Panc1 (cell line): ENCODE results near the gene CHRD. TPM values are rescaled to one million over a fixed set of nuclear protein-coding genes. Genes with fewer than 3 reads are reported as not detected.
A peak's percentile ranks its signal among the peaks of the same experiment; 100 is the strongest.

Experiments used
- ATAC-seq: fragments of 200-7000 bp; cut with Tn5 transposase; 2 replicates; pipeline ENCODE4 v1.9.1; 2020; ENCODE audit warnings: mild to moderate bottlenecking, moderate library complexity
- BruUV-seq: library from RNA; stranded (reverse); fragments of 400-500 nt; replicated peaks from 2 replicates; lab custom pipeline; 2021; lab: Mats Ljungman, UMichigan
- CTCF ChIA-PET: fragments of 300-600 bp; sonication (Branson Sonifier 250); formaldehyde crosslinking; loops from one replicate; lab custom pipeline; 2022; ENCODE audit warnings: antibody characterized with exemption; lab: Charles Lee
- POLR2A ChIA-PET: fragments of 300-600 bp; sonication (Branson Sonifier 250); formaldehyde crosslinking; loops from one replicate; lab custom pipeline; 2022; ENCODE audit warnings: antibody characterized with exemption; lab: Charles Lee
- DNase-seq: peaks from one replicate; pipeline ENCODE4 v3.0.0-alpha.2; 2010; ENCODE audit warnings: low read depth, low spot score
- H3K27ac ChIP-seq: 2 replicates; pipeline ENCODE4 v1.5.1; 2011; ENCODE audit warnings: mild to moderate bottlenecking, low read length, inconsistent platforms
- H3K27me3 ChIP-seq: fragments of 200-500 bp; sonication (Bioruptor generic); 2 replicates; pipeline ENCODE4 v1.6.0; 2014; ENCODE audit warnings: low read length, inconsistent platforms; ENCODE audit not compliant: control insufficient read depth, insufficient read depth
- H3K36me3 ChIP-seq: fragments of 200-500 bp; sonication (Bioruptor generic); 2 replicates; pipeline ENCODE4 v1.5.1; 2014; ENCODE audit warnings: inconsistent platforms, mild to moderate bottlenecking, low read length, moderate library complexity; ENCODE audit not compliant: control insufficient read depth, insufficient read depth
- H3K4me1 ChIP-seq: 2 replicates; pipeline ENCODE4 v1.5.1; 2011; ENCODE audit warnings: inconsistent platforms, mild to moderate bottlenecking, low read length, moderate library complexity; ENCODE audit not compliant: control insufficient read depth, insufficient read depth
- H3K4me3 ChIP-seq, 2 experiments: 2 replicates each; pipeline ENCODE4 v1.5.1; 2011 to 2012; ENCODE audit warnings: low read depth in 2 of 2, low read length in 2 of 2, mild to moderate bottlenecking in 2 of 2, inconsistent platforms in 1 of 2, moderate library complexity in 1 of 2
- H3K9me3 ChIP-seq: fragments of 200-500 bp; sonication (Bioruptor generic); 2 replicates; pipeline ENCODE4 v1.5.1; 2014; ENCODE audit warnings: low read depth, mild to moderate bottlenecking, inconsistent platforms, low read length, moderate library complexity; ENCODE audit not compliant: control insufficient read depth, insufficient read depth
- CTCF ChIP-seq: fragments of 450-650 bp; IDR thresholded peaks from 2 replicates; pipeline ENCODE4 v1.5.1; 2017; ENCODE audit warnings: mild to moderate bottlenecking
- POLR2AphosphoS5 ChIP-seq: IDR thresholded peaks from 2 replicates; pipeline ENCODE4 v1.6.1; 2012; ENCODE audit warnings: mild to moderate bottlenecking, low read depth, low read length, moderate library complexity
- REST ChIP-seq, 2 experiments: IDR thresholded peaks; 2 replicates each; pipeline ENCODE4 v1.6.1; 2011 to 2012; ENCODE audit warnings: low read depth in 2 of 2, control low read depth in 1 of 2, low read length in 1 of 2, mild to moderate bottlenecking in 1 of 2, moderate library complexity in 1 of 2; ENCODE audit not compliant: insufficient read depth in 1 of 2
- SIN3A ChIP-seq: IDR thresholded peaks from 2 replicates; pipeline ENCODE4 v1.6.1; 2012; ENCODE audit warnings: low read depth, mild to moderate bottlenecking, low read length, moderate library complexity, borderline replicate concordance; ENCODE audit not compliant: insufficient read depth
- TCF7L2 ChIP-seq: IDR thresholded peaks from 2 replicates; pipeline ENCODE4 v1.6.1; 2011; ENCODE audit warnings: mild to moderate bottlenecking, low read depth, low read length, inconsistent platforms
- in situ Hi-C: cut with HindIII; loops from 2 replicates; pipeline ENCODE4 v1.10.0; 2016; ENCODE audit warnings: low sequenced_read_pairs, low pct_unique_long_range_greater_than_20kb
- intact Hi-C: fragments of 100-400 bp; cut with micrococcal nuclease; formaldehyde crosslinking; loops from one replicate; pipeline ENCODE4 v1.10.0; 2022; ENCODE audit not compliant: unreplicated experiment
- total RNA-seq: library from RNA; stranded (reverse); gene quantifications from one replicate; pipeline ENCODE4 v1.2.1, GENCODE V29; 2021; ENCODE audit not compliant: unreplicated experiment

The CHRD gene
- total RNA-seq, 1 experiment from 2014 or later: 1.4 TPM

- H3K27me3 ChIP-seq: no peaks in the 10 kb centered on the region
- POLR2A ChIA-PET: no interaction called here
- CTCF ChIA-PET: interaction anchor here (0.6 to 1.5 kb wide), 2 partner anchors 96 to 259 kb away, joined by 5 to 6 read pairs; no protein-coding TSS in a partner anchor
- ATAC-seq (peak; percentile 93), DNase-seq (peak; percentile 22)
- H3K36me3 ChIP-seq: no peaks in the 10 kb centered on the region
- intact Hi-C loops: loop anchor here (1.0 to 2.0 kb wide), 3 partner anchors 51 to 127 kb away; no protein-coding TSS in a partner anchor
- TF ChIP-seq POLR2AphosphoS5 (no peak), CTCF (peak; percentile 98)
- peaks cover 3% of the 10 kb centered on the region; the same call in 1 of the 2 replicates for H3K9me3 ChIP-seq
- no peak overlapping the region for H3K4me3 ChIP-seq
- no TSS peak for BruUV-seq
- no peak overlapping the region for H3K27ac ChIP-seq
- in situ Hi-C loops: no loop called here
- H3K4me1 ChIP-seq: no peaks in the 10 kb centered on the region
Observed at GRCh38 chr3:184417619-184418327, 37.9 kb downstream of the CHRD start.

GRCh38 chr3:184419171-184419570 lies 39.3 kb downstream of the CHRD start:
- in situ Hi-C loops (no loop called here), intact Hi-C loops (loop anchor here (2.0 kb wide), 1 partner anchor 50 kb away; no protein-coding TSS in a partner anchor)
- ATAC-seq (no peak), DNase-seq (no peak)
- Histone ChIP-seq H3K27ac (no peak overlapping the region), H3K9me3 (peaks cover 4% of the 10 kb centered on the region; the same call in 1 of the 2 replicates), H3K4me3 (no peak overlapping the region), H3K4me1 (no peaks in the 10 kb centered on the region), H3K27me3 (no peaks in the 10 kb centered on the region), H3K36me3 (no peaks in the 10 kb centered on the region)
- CTCF ChIA-PET: interaction anchor here (1.3 kb wide), 2 partner anchors 54 to 94 kb away, joined by 3 read pairs; no protein-coding TSS in a partner anchor
- TF ChIP-seq SIN3A (no peak), CTCF (no peak), POLR2AphosphoS5 (no peak)
- POLR2A ChIA-PET: no interaction called here
- no TSS peak for BruUV-seq

- ChIA-PET CTCF (interaction anchor here (0.6 kb wide), 1 partner anchor 213 kb away, joined by 3 read pairs; no protein-coding TSS in a partner anchor), POLR2A (no interaction called here)
- ATAC-seq (no peak), DNase-seq (no peak)
- H3K4me3 ChIP-seq: no peak overlapping the region
- H3K27me3 ChIP-seq: no peaks in the 10 kb centered on the region
- BruUV-seq: no TSS peak
- peaks cover 4% of the 10 kb centered on the region; the same call in 1 of the 2 replicates for H3K9me3 ChIP-seq
- H3K27ac ChIP-seq: no peak overlapping the region
- intact Hi-C loops (no loop called here), in situ Hi-C loops (no loop called here)
- H3K4me1 ChIP-seq: no peaks in the 10 kb centered on the region
- no peaks in the 10 kb centered on the region for H3K36me3 ChIP-seq
- no peak for TF ChIP-seq SIN3A
- TF ChIP-seq POLR2AphosphoS5: no peak
- no peak for TF ChIP-seq TCF7L2
- no peak for TF ChIP-seq CTCF
- no peak for TF ChIP-seq REST (IDR thresholded peaks at IDR 0.05; ENCODE audit: insufficient read depth in 1 of 2, low read depth in 2 of 2, low read length in 1 of 2)
Observed at GRCh38 chr3:184423561-184423960, 43.7 kb downstream of the CHRD start.
